ENCODE measurements around the gene RBPJL. TPM values are rescaled to one million over a fixed set of nuclear protein-coding genes. Genes with fewer than 3 reads are reported as not detected.
"Not testable (repeated sequence)": the region's sequence is repeated elsewhere in the genome, so short reads cannot be mapped to it uniquely, and the experiment has no call there.

The RBPJL gene
- total and polyA plus RNA-seq, 4 donors: 0.08 to 0.38 TPM; not detected in 2

DNA sequence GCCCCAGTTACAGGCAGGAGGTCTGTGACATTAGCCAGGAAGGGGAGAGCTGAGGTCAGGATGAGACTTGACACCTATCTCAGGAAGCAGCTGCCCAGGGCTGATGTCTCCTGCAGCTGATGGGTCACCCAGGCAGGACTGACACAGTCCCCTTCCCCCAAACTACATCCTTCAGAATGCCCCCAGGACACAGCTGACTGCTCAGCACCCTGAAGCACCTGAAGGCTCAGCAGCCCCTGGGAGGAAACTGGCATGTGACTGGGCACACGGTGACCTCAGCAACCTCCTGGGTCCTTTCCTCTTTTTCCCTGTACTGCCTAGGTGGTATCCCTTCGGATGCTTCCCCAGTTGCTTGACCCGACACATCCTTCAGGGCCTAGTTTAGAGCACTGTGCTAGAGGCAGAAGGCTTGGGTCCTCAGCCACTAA lies 39.7 kb downstream of the RBPJL start:
- no peak for DNase-seq
- Histone ChIP-seq H3K36me3 (ENCODE audit: control insufficient read depth in 1 of 2, insufficient read depth in 2 of 2, low read length in 1 of 2) (no peaks in the 10 kb centered on the region), H3K27me3 (ENCODE audit: control insufficient read depth in 1 of 2, insufficient read depth in 2 of 2, low read length in 1 of 2) (peaks cover 0 to 2% of the 10 kb centered on the region in 2 donors), H3K4me3 (ENCODE audit: low read length in 2 of 2) (peak overlapping the region in 1 of 2 donors; percentile 54), H3K27ac (ENCODE audit: low read depth in 1 of 2, low read length in 2 of 2) (peak overlapping the region in 1 of 2 donors; percentile 49), H3K9me3 (ENCODE audit: control insufficient read depth, low read length) (no peaks in the 10 kb centered on the region), H3K4me1 (ENCODE audit: control insufficient read depth in 1 of 2, insufficient read depth in 2 of 2, low read length in 2 of 2) (no peaks in the 10 kb centered on the region)
- no peak for ATAC-seq (ENCODE audit: low FRiP score)
- intact Hi-C loops (cut with DNase I): no loop called here
- WGBS, 2 donors: 79 to 81% methylated on average over 3 of the region's 3 CpGs

- intact Hi-C loops (cut with DNase I): no loop called here
- no peaks in the 10 kb centered on the region for H3K9me3 ChIP-seq (ENCODE audit: control insufficient read depth, low read length)
- ATAC-seq (ENCODE audit: low FRiP score) (no peak), DNase-seq (no peak)
- H3K27ac ChIP-seq (ENCODE audit: low read depth in 1 of 2, low read length in 2 of 2): peak overlapping the region in 1 of 2 donors; percentile 94
- H3K27me3 ChIP-seq (ENCODE audit: control insufficient read depth in 1 of 2, insufficient read depth in 2 of 2, low read length in 1 of 2): peaks cover 0 to 2% of the 10 kb centered on the region in 2 donors
- WGBS, 2 donors: 51 to 65% methylated on average over 5 of the region's 5 CpGs
- H3K4me1 ChIP-seq (ENCODE audit: control insufficient read depth in 1 of 2, insufficient read depth in 2 of 2, low read length in 2 of 2): no peaks in the 10 kb centered on the region
- H3K4me3 ChIP-seq (ENCODE audit: low read length in 2 of 2): peak overlapping the region; percentile 54 to 76
- H3K36me3 ChIP-seq (ENCODE audit: control insufficient read depth in 1 of 2, insufficient read depth in 2 of 2, low read length in 1 of 2): no peaks in the 10 kb centered on the region
Measured at GRCh38 chr20:45346851-45347250, 40.2 kb downstream of the RBPJL start.

DNA sequence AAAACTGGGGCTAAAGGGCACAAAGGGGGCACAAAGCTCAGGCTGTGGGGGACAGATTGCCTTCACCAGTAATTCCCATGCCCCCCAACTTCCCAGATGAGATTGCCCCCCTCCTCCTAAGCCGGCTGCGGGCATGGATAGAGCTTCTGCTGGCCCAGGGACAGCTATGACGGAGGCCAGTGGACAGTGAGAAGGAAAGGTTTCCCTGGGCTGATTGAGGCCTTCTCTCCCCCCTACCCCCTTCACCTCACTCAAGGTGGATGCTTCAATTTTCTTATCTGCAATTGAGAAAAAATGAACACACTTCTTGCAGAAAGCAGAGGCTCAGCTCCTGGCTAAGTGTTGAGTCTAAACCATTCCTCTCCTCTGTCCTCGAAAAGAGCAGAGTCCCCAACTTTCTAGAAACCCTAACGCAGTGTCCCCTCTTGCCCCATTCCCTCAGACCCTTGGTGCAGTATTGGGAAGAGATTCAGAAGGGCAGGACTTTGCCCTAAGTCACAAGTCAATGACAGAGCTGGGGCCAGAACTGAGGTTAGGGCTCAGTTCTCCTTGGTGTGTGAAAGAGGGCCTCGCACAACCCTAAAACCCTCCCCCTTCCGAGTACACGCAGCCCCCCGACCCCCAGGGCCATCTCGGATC lies 40.8 kb downstream of the RBPJL start:
- DNase-seq (no peak), ATAC-seq (ENCODE audit: low FRiP score) (no peak)
- Histone ChIP-seq H3K9me3 (ENCODE audit: control insufficient read depth, low read length) (no peaks in the 10 kb centered on the region), H3K27ac (ENCODE audit: low read depth in 1 of 2, low read length in 2 of 2) (peak overlapping the region; percentile 46 to 94), H3K36me3 (ENCODE audit: control insufficient read depth in 1 of 2, insufficient read depth in 2 of 2, low read length in 1 of 2) (no peaks in the 10 kb centered on the region), H3K27me3 (ENCODE audit: control insufficient read depth in 1 of 2, insufficient read depth in 2 of 2, low read length in 1 of 2) (peaks cover 0 to 2% of the 10 kb centered on the region in 2 donors), H3K4me1 (ENCODE audit: control insufficient read depth in 1 of 2, insufficient read depth in 2 of 2, low read length in 2 of 2) (no peaks in the 10 kb centered on the region), H3K4me3 (ENCODE audit: low read length in 2 of 2) (peak overlapping the region; percentile 54 to 76)
- WGBS, 2 donors: 4 to 6% methylated on average over 10 of the region's 10 CpGs
- intact Hi-C loops (cut with DNase I): no loop called here

GRCh38 chr20:45347936-45348778 lies 41.5 kb downstream of the RBPJL start, which contains the start of gene SDC4:
Gene SDC4 (minus strand): TSS chr20:45348424. CDS start chr20:45348384, 40 bp downstream.
- peak; percentile 89 for ATAC-seq (ENCODE audit: low FRiP score)
- Histone ChIP-seq H3K27me3 (ENCODE audit: control insufficient read depth in 1 of 2, insufficient read depth in 2 of 2, low read length in 1 of 2) (peaks cover 0 to 2% of the 10 kb centered on the region in 2 donors), H3K9me3 (ENCODE audit: control insufficient read depth, low read length) (no peaks in the 10 kb centered on the region), H3K4me3 (ENCODE audit: low read length in 2 of 2) (peak within 1 kb of the TSS; percentile 54 to 76), H3K4me1 (ENCODE audit: control insufficient read depth in 1 of 2, insufficient read depth in 2 of 2, low read length in 2 of 2) (no peaks in the 10 kb centered on the region), H3K27ac (ENCODE audit: low read depth in 1 of 2, low read length in 2 of 2) (peak within 1 kb of the TSS; percentile 46 to 94), H3K36me3 (ENCODE audit: control insufficient read depth in 1 of 2, insufficient read depth in 2 of 2, low read length in 1 of 2) (no peaks in the 10 kb centered on the region)
- intact Hi-C loops (cut with DNase I): loop anchor here in 1 of 2 donors (1.0 kb wide), 1 partner anchor 15 kb away; the partner anchor contains the start of gene SYS1
- DNase-seq: peak; percentile 76 to 94
- WGBS, 2 donors: 1% methylated on average over 45 to 77 of the region's 77 CpGs

DNA sequence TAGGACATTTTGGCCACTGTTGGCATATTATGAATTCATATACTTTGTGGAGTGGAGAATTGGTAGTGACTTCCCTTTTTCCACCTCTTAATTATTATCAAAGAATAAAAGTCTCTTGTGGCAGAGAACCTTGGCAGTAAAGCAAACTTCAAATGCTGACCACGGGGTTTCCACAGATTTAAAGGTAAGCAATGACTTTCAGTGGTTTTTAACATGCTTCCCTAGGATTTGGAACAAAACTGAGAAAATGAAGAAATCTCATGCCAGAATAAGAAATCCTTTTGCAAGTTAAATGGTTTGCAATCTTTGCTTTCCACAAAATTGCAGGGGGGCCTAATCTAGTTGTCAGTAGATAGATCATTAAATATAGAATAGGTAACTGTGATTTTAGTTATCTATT lies 43.6 kb downstream of the RBPJL start:
- Histone ChIP-seq H3K4me3 (ENCODE audit: low read length in 2 of 2) (no peak overlapping the region), H3K27ac (ENCODE audit: low read depth in 1 of 2, low read length in 2 of 2) (no peak overlapping the region), H3K36me3 (ENCODE audit: control insufficient read depth in 1 of 2, insufficient read depth in 2 of 2, low read length in 1 of 2) (no peaks in the 10 kb centered on the region), H3K27me3 (ENCODE audit: control insufficient read depth in 1 of 2, insufficient read depth in 2 of 2, low read length in 1 of 2) (peaks cover 0 to 2% of the 10 kb centered on the region in 2 donors), H3K9me3 (ENCODE audit: control insufficient read depth, low read length) (no peaks in the 10 kb centered on the region), H3K4me1 (ENCODE audit: control insufficient read depth in 1 of 2, insufficient read depth in 2 of 2, low read length in 2 of 2) (no peaks in the 10 kb centered on the region)
- WGBS, 2 donors: 62 to 66% methylated on average over 1 of the region's 1 CpG
- no peak for ATAC-seq (ENCODE audit: low FRiP score)
- intact Hi-C loops (cut with DNase I): no loop called here
- no peak for DNase-seq

DNA sequence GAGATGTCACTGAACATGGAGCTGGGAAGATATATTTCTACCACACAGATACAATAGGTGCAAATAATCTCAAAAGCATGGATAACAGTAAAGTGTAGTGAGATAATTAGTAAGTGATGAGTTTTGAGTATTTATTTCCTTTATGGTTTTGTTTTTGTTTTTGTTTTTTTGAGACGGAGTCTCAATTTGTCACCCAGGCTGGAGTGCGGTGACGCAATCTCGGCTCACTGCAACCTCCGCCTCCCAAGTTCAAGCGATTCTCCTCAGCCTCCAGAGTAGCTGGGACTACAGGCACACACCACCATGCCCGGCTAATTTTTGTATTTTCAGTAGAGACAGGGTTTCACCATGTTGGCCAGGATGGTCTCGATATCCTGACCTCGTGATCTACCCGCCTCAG lies 44.2 kb downstream of the RBPJL start:
- H3K9me3 ChIP-seq (ENCODE audit: control insufficient read depth, low read length); H3K36me3 ChIP-seq (ENCODE audit: control insufficient read depth in 1 of 2, insufficient read depth in 2 of 2, low read length in 1 of 2); H3K27me3 ChIP-seq (ENCODE audit: control insufficient read depth in 1 of 2, insufficient read depth in 2 of 2, low read length in 1 of 2); intact Hi-C loops (cut with DNase I); H3K4me3 ChIP-seq (ENCODE audit: low read length in 2 of 2); H3K4me1 ChIP-seq (ENCODE audit: control insufficient read depth in 1 of 2, insufficient read depth in 2 of 2, low read length in 2 of 2); ATAC-seq (ENCODE audit: low FRiP score); H3K27ac ChIP-seq (ENCODE audit: low read depth in 1 of 2, low read length in 2 of 2); DNase-seq: not testable (repeated sequence)
- WGBS, 2 donors: 94 to 96% methylated on average over 10 of the region's 10 CpGs

DNA sequence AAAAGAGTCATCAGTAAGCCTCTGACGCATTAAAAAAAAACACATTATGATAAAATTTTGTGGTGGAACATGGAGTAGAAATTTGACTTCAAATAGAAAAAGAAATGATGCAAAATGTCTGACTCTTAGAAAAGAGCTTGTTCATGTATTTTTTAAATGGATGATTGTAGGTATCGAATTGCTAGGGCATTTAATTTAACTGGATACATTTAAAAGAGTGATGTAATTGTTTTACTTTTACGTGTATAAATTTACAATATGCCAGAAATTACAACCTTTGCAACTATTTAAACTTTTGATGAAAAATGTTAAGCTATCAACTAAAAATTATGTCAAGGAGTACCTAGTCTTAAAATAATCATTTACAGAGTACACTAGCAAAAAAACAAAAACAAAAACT lies 46.1 kb downstream of the RBPJL start:
- ATAC-seq (ENCODE audit: low FRiP score): no peak
- peaks cover 0 to 2% of the 10 kb centered on the region in 2 donors for H3K27me3 ChIP-seq (ENCODE audit: control insufficient read depth in 1 of 2, insufficient read depth in 2 of 2, low read length in 1 of 2)
- H3K4me1 ChIP-seq (ENCODE audit: control insufficient read depth in 1 of 2, insufficient read depth in 2 of 2, low read length in 2 of 2): no peaks in the 10 kb centered on the region
- no peak overlapping the region for H3K27ac ChIP-seq (ENCODE audit: low read depth in 1 of 2, low read length in 2 of 2)
- intact Hi-C loops (cut with DNase I): no loop called here
- H3K4me3 ChIP-seq (ENCODE audit: low read length in 2 of 2): no peak overlapping the region
- no peaks in the 10 kb centered on the region for H3K9me3 ChIP-seq (ENCODE audit: control insufficient read depth, low read length)
- 70 to 77% methylated on average over 3 of the region's 3 CpGs for WGBS, 2 donors
- DNase-seq: no peak
- no peaks in the 10 kb centered on the region for H3K36me3 ChIP-seq (ENCODE audit: control insufficient read depth in 1 of 2, insufficient read depth in 2 of 2, low read length in 1 of 2)

- H3K4me3 ChIP-seq (ENCODE audit: low read length in 2 of 2): no peak overlapping the region
- no peaks in the 10 kb centered on the region for H3K9me3 ChIP-seq (ENCODE audit: control insufficient read depth, low read length)
- DNase-seq: no peak
- H3K36me3 ChIP-seq (ENCODE audit: control insufficient read depth in 1 of 2, insufficient read depth in 2 of 2, low read length in 1 of 2): no peaks in the 10 kb centered on the region
- intact Hi-C loops (cut with DNase I): no loop called here
- no peaks in the 10 kb centered on the region for H3K27me3 ChIP-seq (ENCODE audit: control insufficient read depth in 1 of 2, insufficient read depth in 2 of 2, low read length in 1 of 2)
- no peaks in the 10 kb centered on the region for H3K4me1 ChIP-seq (ENCODE audit: control insufficient read depth in 1 of 2, insufficient read depth in 2 of 2, low read length in 2 of 2)
- no peak overlapping the region for H3K27ac ChIP-seq (ENCODE audit: low read depth in 1 of 2, low read length in 2 of 2)
- no peak for ATAC-seq (ENCODE audit: low FRiP score)
- 89 to 90% methylated on average over 1 of the region's 1 CpG for WGBS, 2 donors
Measured at GRCh38 chr20:45353746-45354145, 47.1 kb downstream of the RBPJL start.
